CD4-positive, alpha-beta T cell treated with Interleukin-1 beta for 1 hour (primary cell): Measurements from ENCODE around the gene PRKAG3.

ENCODE experiments used
- DNase-seq, 2 donors: peaks; one replicate each; pipeline ENCODE4 v3.0.0-alpha.2; 2020 to 2022

Gene PRKAG3

GRCh38 chr2:218812861-218813260 is 18.7 kb downstream of the PRKAG3 start:
- no peak for DNase-seq

DNA sequence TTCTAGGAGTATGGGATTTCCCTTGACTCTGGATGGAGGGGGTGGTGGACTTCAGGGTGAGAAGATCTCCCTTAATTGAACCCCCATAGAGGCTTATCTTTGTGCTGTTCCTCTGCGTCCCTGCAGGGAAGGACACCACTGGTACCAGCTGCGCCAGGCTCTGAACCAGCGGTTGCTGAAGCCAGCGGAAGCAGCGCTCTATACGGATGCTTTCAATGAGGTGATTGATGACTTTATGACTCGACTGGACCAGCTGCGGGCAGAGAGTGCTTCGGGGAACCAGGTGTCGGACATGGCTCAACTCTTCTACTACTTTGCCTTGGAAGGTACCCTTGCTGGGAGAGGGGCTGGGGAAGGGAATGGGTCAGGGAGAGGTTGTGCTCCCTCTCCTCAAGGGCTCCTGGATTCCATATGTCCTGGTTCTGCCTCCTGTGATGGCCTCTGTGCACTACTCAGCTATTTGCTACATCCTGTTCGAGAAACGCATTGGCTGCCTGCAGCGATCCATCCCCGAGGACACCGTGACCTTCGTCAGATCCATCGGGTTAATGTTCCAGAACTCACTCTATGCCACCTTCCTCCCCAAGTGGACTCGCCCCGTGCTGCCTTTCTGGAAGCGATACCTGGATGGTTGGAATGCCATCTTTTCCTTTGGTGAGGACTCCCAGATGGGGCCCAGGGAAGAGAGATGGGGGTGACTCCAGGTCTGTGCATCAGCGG is 19.3 kb downstream of the PRKAG3 start:
- DNase-seq, result no peak

DNA sequence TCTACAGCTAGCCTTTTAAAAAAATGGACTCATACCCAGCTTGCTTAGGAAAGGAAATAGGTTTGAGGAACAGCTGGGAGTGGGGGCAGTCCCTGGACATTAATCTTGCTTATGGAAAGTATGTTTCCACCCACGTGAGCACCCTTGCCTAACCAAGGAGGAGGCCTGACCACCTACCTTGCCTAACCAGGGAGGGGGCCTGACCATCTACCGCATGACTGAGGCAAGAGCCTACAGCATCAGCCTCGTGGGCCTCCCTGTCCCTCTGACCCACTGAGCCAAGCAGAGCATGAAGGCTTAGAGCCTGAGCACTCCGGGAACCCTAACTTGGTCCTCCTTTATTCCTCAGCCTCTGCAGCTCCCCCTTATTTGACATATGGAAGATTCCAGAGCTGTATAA is 20.2 kb downstream of the PRKAG3 start:
- no peak for DNase-seq

DNA sequence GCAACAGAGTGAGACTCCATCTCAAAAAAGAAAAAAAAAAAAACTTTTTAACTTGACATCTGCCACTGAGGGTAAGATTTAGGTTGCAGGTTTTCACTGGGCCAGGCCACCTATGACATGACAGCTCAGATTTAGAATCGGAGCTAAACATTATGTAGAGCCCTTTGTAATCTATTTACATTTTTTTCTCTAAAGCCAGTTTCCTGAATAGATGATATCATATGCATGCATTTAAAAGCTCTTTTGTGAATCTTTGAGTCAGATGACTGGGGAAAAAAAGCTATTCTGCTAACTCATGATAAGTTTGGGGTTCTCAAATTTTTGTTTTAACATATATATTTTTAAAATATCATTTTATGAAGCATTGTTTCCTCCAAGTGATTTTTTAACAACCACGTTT is 21.3 kb downstream of the PRKAG3 start:
- no peak for DNase-seq

- no peak for DNase-seq
Observed at GRCh38 chr2:218809515-218809914, 22.1 kb downstream of the PRKAG3 start.

- no peak for DNase-seq
Observed at GRCh38 chr2:218807626-218808025, 24.0 kb downstream of the PRKAG3 start.

DNA sequence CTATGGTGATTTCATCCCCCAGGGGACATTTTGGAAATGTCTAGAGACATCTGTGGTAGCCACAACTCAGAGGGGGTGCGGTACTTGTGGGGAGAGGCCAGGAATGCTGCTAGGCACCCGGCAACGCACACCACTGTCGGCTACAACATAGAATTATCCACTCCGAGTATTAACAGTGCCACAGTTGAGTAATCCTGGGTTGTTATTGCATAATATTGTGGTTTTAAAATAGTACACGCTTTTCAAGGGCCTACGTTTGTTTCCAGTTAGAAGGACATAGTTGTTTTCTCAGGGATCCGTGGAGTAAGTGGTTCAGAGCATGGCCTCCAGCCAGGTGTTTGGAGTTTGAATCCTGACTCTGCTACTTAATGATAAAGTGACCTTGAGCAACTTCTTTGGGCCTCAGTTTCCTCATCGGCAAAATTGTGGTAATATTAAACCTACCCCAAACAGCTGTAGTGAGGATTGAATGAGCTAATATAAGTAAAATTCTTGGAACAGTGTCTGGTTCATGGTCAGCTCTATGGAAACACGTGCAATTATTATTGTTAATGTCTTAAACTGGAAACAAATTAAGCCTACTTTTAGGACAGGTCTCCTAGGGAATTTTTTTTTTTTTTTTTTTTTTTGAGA is 25.1 kb downstream of the PRKAG3 start:
- peak in 1 of 2 donors; percentile 13 for DNase-seq

DNA sequence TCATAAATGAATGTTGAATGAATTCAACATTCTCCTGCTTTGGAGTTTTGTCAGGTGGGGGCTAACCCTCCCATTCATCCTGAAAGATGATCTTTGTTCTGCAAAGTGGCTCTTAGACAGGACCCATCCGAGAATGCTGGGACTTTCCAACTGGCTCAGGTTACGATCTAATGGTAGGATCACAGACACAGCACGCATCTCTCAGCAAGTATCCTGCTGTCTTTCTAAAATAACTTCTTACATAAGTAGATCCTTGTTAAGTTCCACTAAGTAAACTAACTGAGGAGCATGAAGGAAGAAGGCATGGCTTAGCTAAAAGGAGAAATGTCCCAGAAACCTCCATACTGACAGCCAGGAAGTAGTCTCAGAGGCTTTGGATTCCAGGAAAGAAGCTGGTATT is 26.0 kb downstream of the PRKAG3 start:
- DNase-seq, result no peak

DNA sequence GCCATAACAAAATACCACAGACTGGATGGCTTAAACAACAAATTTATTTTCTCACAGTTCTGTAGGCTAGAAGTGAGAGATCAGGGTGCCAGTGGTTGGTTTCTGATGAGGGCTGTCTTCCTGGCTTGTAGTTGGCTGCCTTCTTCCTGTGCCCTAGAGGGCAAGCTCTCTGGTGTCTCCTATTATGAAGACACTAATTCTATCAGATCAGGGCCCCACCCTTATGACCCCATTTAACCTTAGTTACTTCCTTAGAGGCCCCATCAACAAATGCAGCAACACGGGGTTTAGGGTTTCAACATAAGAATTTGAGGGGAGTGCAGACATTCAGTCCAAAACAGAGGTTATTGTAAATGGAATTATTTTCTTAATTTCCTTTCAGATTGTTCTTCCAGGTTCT is 26.8 kb downstream of the PRKAG3 start:
- DNase-seq, result no peak

DNA sequence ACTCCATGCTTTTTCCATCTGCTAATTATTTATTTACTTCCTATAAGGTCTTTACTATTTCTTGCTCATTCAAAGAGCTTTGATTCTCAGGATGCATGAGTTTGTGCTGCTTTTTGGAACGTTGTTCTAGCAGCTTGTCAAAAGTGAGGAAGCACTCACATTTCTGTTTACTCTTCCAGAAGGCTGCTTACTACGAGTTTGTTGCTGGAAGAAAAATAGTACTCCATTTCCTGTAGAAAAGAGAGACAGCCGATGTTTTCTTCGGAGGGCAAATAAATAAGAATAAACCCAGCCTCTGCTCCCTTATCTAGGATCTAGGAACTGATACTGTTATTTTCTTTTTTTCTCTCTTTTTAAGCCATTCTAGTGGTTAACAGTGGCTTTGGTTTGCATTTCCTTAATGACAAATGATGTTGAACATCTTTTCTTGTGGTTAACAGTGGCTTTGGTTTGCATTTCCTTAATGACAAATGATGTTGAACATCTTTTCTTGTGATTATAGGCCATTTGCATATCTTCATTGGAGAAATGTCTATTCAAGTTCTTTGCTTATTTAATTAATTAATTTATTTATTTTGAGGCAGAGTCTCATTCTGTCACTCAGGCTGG is 29.1 kb downstream of the PRKAG3 start:
- DNase-seq, result peak in 1 of 2 donors; percentile 23

- DNase-seq, result no peak
Observed at GRCh38 chr2:218799990-218800389, 31.6 kb downstream of the PRKAG3 start.

GRCh38 chr2:218798767-218799504 is 32.7 kb downstream of the PRKAG3 start:
- DNase-seq, result no peak

DNA sequence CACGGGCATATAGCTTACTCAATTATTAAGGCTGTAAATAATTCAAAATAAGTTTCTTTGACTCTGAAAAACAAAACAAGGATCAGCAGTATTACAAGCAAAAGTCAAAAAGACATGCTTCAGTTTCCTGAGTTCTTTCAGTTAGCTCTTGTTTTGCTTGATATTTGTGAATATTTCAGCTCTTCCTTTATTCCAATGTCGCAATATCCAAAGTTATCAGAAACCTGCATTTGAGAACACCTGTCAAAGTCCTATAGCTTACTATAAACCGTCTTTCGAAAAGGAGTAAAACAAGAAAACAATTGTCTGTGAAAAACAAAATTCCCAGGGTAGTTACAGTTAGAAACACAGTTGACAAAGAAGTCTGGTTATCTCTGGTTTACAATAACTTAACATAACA is 34.9 kb downstream of the PRKAG3 start:
- no peak for DNase-seq

GRCh38 chr2:218792433-218792832 is 39.2 kb downstream of the PRKAG3 start:
- DNase-seq, result no peak

GRCh38 chr2:218788529-218789255 is 42.9 kb downstream of the PRKAG3 start:
- DNase-seq, result no peak

- DNase-seq, result no peak
Observed at GRCh38 chr2:218786133-218786532, 45.5 kb downstream of the PRKAG3 start.

- DNase-seq, result no peak
Observed at GRCh38 chr2:218785103-218785502, 46.5 kb downstream of the PRKAG3 start.

DNA sequence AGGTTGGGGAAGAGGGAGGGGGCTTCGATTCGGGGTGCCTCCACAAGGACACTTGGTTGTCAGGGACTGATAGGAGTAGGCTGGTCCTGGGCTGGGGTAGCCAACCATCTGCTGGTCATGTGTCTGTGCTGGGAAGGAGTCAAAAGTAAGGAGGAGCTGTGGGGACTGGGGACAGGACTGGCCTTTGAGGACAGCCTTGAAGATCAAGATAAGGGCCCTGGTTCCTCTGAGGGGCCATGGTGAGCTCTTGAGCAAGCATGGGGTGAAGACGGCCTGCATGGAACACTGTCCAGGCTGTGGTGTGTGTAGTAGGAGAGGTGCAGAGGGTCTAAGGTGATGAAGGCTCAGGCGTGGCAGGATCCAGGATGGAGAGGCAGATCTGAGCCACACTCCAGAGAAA is 47.9 kb downstream of the PRKAG3 start:
- DNase-seq, result no peak

DNA sequence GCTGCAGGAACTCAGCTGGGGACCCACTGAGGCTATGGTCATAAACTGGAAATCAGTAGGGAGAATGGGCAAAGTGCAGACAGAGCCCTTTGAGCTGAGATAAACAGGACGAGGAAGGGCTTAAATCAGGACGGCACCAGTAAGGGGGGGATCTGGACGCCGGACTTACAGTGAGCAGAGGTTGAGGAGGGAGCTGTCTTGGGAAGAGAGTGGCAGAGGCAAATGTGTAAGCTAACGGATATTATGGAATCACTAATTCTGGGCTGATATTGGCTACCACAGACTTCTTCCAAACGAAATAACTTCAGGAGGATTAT is 49.1 kb downstream of the PRKAG3 start:
- no peak for DNase-seq

- no peak for DNase-seq
Observed at GRCh38 chr2:218781691-218782527, 49.7 kb downstream of the PRKAG3 start, which contains the start of gene CYP27A1. TSS of gene CYP27A1 (plus strand) at chr2:218782147. CDS start at chr2:218782183, 36 bp downstream.

DNA sequence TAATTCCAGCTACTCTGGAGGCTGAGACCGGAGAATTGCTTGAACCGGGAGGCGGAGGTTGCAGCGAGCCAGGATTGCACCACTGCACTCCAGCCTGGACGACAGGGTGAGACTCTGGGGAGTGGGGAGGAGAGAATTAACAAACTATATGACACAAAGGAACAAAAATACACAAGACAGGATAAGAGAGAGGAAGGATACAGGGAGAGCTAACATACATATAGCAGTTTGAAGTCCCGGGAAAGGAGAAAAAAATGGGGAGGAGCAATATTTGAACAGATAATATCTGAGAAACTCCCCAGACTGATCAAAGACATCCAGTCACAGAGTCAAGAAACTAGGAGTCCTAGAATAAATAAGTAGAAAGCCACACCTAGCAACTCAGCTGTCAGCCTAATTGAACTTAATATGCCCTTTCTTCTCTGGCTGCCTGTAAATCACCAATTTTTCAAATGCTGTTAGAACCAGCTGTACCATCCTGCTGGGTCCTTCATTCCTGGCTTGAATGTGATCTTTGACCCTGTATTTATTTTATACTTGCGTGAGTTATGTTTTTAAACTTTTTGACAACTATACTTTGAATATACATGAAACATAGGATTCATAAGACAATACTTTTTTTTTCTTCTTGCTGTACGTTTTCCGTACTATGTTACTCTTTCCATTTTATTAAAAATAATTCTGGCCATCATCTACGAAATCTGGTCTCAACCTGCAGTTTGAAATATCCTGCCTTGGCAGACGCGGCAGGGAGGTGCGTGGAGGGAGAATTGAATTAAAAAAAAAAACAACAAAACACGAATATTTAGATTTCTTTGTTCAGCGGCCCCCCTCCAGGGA is 50.5 kb downstream of the PRKAG3 start:
- no peak for DNase-seq
